ENCODE measurements around the gene LMF1.

GRCh38 chr16:814974-815373 lies 155.8 kb downstream of the LMF1 start:
- TF ChIP-seq EZH2 (IDR thresholded peaks at IDR 0.05; ENCODE audit: low read depth, low read length, severe bottlenecking) = no peak
- no peak for TF ChIP-seq RBBP5 (IDR thresholded peaks at IDR 0.05; ENCODE audit: borderline replicate concordance, low read depth, low read length)
- TF ChIP-seq TCF12 (IDR thresholded peaks at IDR 0.05; ENCODE audit: low read depth, low read length) = no peak

All from H1 (cell line).